ELF-1 (cell line): ENCODE data around the gene SAFB2.

Experiments used
- DNase-seq: peaks from one replicate; pipeline ENCODE4 v3.0.0-alpha.2; 2016; ENCODE audit warnings: low read depth, low spot score

The SAFB2 gene

DNA sequence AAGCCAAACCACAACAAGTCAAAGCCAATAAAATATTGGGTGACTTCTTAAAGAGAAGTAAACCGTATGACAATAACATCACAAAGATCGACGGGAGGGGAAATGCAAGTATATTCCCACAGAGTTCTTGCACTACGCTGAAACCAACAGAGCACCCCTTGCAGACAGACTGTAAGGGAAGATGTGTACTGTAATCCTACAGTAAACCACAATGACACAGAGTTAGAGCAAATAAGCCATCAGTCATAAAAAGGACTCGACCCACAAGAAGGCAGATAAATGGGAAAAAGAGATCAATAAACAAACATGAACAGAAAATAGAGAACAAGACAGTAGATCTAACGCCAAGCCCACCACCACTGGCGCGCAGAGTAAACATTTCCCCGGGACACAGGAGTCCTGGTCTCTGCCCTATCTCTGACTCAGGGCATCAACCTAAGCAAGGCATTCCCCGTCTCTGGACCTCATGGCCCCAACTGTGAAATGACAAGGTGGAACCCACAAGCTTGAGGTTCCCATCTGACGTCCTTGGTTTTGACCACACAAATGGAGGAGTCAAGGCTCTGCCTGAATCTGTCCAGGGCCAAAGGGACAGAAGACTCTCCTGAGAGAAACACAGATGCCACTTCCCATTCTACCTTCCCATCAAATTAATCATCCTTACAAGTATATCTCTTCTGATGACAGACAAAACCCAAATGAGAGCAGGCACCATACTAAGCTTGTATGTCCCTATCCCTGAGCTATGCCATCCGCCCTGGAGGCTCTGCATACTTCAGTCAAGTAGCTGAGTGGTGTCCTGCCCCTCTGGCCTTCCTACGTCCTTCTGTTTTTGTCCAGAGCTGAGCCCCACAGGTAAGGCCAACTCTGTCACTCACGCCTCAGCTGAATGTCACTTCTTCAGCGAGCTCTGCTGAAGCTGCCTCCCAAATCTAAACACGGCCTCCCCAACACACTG, 15.0 kb downstream of the SAFB2 start:
- no peak for DNase-seq

DNA sequence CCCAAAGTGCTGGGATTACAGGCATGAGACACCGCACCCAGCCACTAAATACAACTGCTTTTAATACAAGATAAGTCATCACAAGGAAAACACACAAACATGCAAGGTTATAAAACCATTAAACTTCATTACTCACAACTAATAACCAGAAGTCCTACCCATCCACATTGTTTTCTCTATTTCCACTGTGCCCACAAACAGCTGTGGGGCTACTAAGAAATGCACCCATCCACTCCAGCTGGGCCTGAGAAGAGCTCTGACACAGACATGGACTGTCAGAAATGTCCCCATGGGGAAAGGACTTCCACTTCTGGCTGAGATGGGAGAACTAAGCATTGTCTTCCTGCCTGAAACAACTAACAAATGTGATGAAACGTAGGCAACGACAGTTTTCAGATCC, 17.2 kb downstream of the SAFB2 start:
- no peak for DNase-seq

GRCh38 chr19:5603626-5604025, 18.9 kb downstream of the SAFB2 start:
- no peak for DNase-seq

GRCh38 chr19:5600797-5601196, 21.8 kb downstream of the SAFB2 start:
- no peak for DNase-seq

- DNase-seq, result no peak
Observed at GRCh38 chr19:5595745-5596144, 26.8 kb downstream of the SAFB2 start.

DNA sequence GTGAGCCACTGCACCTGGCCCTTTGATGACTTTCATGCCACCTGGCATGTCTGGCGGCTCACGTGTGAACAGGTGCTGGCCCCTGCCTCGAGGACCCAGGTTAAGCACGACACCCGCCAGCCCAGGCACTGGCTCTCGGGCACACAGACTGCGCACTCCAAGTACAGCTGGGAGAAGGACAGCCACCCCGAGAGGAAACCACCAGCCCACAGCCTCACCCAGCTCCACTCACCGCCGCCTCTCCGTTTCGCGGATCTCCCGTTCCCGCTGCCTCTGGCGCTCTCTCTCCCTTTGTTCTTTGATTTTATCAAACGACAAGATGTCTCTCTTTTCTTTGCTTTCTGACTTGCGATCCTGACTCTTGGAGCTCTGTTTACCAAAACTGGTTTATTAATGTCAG, 27.4 kb downstream of the SAFB2 start:
- no peak for DNase-seq

GRCh38 chr19:5594521-5594950, 28.0 kb downstream of the SAFB2 start:
- no peak for DNase-seq

DNA sequence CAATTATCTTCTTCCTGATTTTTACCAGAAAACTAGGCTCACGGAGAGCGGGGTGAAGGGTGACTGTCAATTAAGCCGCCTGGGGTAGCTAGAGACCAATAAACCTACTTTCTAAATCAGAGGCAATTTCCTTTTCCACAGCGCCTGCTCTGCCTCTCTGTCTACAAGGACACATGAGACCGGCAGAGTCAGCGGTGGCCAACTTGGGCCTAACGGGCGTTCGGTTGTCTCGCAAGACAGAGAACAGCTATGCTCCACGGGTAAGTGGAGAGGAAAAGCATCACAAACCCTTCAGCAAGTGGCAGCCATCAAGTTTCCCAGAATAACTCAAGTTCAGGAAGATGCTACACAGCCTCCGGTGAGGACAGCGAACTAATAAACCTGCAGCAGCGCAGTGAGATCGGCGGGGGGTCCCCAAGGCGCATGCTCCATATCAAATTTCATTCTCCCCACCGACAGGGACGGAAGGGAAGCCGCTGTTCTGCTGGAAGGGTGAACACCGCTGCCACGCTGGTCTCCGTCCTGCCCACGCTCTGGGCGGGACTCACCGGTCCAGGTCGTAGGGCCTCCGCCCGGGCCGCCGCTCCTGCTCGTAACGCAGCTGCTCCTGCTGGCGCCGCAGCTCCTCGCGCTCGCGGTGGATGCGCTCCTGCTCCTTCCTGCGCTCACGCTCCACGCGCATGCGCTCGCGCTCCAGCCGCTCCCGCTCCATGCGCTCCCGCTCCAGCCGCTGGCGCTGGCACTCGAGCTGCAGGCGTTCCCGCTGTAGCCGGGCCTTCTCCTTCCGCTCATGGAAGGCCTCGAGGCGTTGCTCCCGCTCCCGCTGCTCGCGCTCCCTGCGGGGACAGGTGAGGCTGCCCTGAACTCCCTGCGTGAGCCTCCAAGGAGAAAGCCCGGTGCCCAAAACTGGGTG, 29.0 kb downstream of the SAFB2 start:
- DNase-seq, result peak; percentile 51

DNA sequence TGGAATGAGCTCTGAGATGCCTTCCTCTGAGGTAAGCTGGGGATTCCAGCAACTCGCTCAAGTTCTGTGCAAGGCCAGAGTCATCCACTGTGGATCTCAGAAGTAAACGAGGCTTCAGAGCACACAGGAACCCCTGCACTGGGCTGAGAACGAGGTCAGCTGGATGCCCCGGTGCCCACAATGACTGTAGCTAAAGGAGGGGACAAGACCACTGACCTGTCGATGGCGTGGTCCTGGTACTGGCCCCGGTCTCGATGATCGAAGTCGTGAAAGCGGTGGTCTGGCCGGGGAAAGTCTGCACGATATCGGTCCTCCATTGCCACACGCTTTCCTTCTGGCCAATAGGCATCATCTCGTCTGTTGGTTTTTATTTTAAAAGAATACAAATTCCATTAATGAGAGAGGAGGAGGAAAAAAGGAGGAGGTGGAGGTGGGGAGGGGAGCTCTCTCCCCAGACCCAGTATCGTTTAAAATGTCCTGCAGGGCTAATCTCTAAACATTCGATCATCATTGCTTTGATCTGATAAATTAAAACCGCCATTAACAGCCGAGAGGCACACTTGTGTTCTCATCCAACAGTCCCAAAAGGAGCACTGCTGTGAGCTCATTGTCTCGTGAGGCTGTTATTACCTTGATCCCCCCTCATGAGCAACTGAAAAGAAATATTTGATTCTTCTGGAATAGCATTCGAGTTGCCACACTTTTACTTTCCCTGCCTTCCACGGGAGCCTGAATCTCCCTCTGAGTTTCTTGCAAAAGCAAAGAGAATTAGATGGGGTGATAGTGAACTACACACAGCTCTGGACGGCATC, 29.8 kb downstream of the SAFB2 start:
- DNase-seq, result no peak

DNA sequence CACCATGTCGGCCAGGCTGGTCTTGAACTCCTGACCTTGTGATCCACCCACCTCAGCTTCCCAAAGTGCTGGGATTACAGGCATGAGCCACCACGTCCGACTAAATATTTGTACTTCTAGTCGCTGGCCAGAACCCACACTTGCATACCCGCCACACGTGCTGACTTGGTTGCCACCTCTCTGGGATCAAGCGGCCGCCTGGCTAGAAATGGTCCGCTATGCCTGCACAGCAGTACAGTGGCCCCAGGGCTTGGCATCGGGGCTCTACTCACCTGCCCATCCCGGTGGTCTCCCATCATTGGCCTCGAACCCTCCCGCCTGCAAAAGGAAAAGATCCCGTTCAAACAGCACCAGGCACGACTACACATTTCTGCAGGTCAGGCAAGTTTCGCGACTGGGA, 31.1 kb downstream of the SAFB2 start:
- DNase-seq, result no peak

DNA sequence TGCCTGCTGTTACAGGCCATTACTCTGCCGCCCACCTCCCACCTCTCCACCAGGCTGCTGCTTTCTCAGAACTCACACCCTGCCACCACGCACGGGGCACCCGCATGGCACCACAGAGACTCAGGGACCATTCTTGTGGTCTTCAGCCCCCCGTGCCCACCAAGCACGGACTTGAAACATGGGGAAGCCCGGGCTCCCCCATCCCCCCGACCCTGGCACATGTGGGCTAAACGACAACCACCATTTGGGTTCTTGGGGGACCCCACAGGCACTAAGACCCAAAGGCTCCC, 31.8 kb downstream of the SAFB2 start:
- no peak for DNase-seq

- DNase-seq, result no peak
Observed at GRCh38 chr19:5590151-5590864, 32.3 kb downstream of the SAFB2 start.

GRCh38 chr19:5588906-5589676, 33.5 kb downstream of the SAFB2 start:
- DNase-seq, result peak; percentile 34

DNA sequence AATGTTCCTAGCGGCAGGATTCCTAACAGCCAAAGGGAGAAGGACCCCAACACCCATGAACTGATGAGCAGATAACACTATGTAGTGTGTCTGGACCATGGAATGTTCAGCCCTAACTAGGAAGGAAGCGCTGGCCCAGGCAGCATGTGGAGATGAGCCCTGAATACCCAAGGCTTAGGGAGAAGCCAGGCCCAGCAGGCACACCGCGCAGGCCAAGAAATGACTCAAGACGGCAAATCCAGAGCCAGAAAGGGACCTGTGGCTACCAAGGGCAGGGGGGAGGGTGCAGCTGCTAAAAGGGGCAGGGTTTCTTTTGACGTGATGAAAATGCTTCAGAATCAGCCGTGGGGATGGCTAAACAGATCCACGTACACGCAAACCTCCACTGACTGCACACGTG, 34.1 kb downstream of the SAFB2 start:
- peak; percentile 32 for DNase-seq

DNA sequence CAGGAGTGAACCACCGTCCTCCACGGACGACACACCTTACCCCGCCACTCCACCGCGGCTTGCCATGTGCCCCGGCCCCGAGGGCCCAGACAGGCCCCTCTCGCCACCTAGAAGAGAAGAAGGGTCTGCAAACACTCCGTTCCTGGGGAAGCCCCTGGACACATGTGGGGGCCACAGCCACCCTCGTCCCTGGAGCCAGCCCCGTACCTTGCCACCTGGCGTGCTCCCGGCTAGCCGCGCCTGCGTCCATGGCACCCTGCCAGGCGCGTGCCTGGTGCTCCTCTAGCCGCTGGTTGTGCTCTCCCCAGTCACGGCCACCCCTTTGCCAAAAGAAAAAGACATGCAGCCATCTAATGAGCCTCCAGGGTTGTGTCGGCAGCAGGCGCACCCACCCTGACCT, 34.9 kb downstream of the SAFB2 start:
- DNase-seq, result no peak

- no peak for DNase-seq
Observed at GRCh38 chr19:5587071-5587455, 35.5 kb downstream of the SAFB2 start.

DNA sequence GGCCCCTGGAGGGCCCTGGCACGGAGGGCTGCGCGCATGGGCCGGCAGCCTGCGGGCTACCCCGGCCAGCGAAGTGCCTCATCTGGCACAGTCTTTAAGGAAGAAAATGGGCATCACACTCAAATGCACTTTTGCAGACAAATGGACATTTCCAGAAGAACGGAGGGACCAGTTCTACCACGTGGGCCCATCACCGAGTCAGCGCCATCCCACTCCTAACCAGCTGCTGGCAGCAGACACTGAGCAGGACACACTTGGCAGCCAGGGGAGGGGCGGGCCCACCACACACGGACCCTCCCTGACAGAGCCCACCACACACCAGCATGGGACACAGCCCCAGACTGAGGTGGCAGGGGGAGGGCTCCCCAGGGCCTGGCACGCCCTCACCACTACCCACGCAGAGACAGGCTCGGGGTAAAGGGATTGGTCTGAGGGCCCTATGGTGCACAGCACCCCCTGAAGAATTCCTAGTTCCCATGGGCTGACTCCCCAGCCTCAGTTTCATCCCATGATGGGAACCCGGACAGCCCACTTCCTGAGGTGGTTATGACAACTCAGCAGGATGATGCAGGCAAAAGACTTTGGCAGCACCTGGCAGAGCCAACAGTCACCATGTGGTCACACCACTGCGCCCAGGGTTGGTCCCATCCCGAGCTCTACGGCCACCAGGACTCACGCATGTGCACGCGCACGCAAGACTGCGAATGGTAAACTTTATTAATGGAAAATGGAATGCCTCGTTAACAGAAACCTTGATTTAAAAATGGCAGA, 36.1 kb downstream of the SAFB2 start:
- no peak for DNase-seq

- DNase-seq, result peak; percentile 82
Observed at GRCh38 chr19:5585461-5586299, 36.9 kb downstream of the SAFB2 start.

- no peak for DNase-seq
Observed at GRCh38 chr19:5580161-5580571, 42.4 kb downstream of the SAFB2 start.
